ENCODE results near the gene BEND5.

The BEND5 gene

DNA sequence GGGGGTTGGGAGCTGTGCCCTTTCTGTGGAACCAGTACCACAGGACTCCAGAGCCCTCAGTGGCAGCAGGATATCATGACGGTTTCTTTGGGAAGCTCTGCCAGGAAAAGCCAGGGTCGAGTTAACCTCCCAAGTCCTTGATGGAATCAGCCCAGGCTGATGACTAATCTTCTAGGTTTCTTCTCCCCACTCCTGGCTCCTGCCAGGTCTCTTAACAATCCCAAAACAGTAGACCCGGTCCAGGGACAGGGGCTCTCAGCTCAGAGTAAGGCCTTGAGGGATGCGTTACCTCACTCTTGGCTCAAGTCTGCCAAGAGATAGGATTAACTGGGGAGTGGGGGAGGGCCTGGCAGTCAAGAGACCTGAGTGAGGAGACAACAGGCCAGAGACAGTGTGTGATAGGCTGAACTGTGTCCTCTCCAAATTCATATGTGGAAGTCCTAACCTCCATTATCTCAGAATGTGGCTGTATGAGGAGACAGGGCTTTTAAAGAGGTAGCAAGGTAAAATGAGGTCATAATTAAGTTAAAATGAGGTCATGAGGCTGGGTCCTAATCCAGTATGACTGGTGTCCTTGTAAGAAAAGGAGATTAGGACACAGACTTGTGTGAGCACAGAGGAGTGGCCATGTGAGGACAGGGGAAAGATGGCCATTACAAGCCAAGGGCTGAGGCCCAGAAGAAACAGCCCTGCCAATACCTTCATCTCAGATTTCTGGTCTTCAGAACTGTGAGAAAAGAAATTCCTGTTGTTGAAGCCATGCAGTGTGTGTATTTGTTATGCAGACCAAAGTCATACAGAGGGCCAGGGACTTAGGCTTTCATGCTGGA is 95.0 kb downstream of the BEND5 start:
- Histone ChIP-seq H3K4me3 (ENCODE audit: low read depth, low read length) (no peak overlapping the region), H3K9ac (ENCODE audit: low read depth, low read length) (no peak overlapping the region), H3K4me1 (ENCODE audit: control insufficient read depth, insufficient read depth, low read length) (peaks cover 6% of the 10 kb centered on the region; the same call in 1 of the 2 replicates), H3K9me3 (ENCODE audit: control insufficient read depth, insufficient read depth, low read length) (no peaks in the 10 kb centered on the region), H3K27me3 (ENCODE audit: control insufficient read depth, insufficient read depth, low read length) (no peaks in the 10 kb centered on the region), H3K27ac (ENCODE audit: low read depth, low read length) (no peak overlapping the region), H3K36me3 (ENCODE audit: control insufficient read depth, insufficient read depth, low read length) (no peaks in the 10 kb centered on the region)

- H3K27me3 ChIP-seq (ENCODE audit: control insufficient read depth, insufficient read depth, low read length): no peaks in the 10 kb centered on the region
- no peaks in the 10 kb centered on the region for H3K9me3 ChIP-seq (ENCODE audit: control insufficient read depth, insufficient read depth, low read length)
- no peaks in the 10 kb centered on the region for H3K36me3 ChIP-seq (ENCODE audit: control insufficient read depth, insufficient read depth, low read length)
- no peak overlapping the region for H3K4me3 ChIP-seq (ENCODE audit: low read depth, low read length)
- H3K4me1 ChIP-seq (ENCODE audit: control insufficient read depth, insufficient read depth, low read length): peaks cover 6% of the 10 kb centered on the region; the same call in 1 of the 2 replicates
- H3K9ac ChIP-seq (ENCODE audit: low read depth, low read length): no peak overlapping the region
- H3K27ac ChIP-seq (ENCODE audit: low read depth, low read length): no peak overlapping the region
These were observed 96.2 kb downstream of the BEND5 start for GRCh38 chr1:48680411-48681035.

DNA sequence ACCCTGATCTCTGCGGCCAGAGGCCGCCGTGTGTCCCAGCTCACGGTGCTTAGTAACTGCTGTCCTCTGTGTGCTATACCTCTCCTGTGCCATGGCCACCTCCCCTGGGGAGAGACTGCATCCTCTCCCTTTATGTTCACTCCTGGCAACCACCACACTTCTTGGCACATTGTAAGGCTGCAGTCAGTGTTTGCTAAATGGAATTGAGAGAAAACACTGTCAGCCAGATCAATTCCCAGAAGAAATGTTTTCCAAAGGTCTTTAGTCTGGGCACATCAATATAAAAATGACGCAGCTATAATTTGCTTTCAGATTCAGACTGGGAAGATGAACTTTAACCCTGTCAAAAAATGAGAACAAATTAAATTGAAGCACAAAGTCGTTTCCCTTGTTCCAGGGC is 96.8 kb downstream of the BEND5 start:
- Histone ChIP-seq H3K4me1 (ENCODE audit: control insufficient read depth, insufficient read depth, low read length) (peaks cover 6% of the 10 kb centered on the region; the same call in 1 of the 2 replicates), H3K36me3 (ENCODE audit: control insufficient read depth, insufficient read depth, low read length) (no peaks in the 10 kb centered on the region), H3K9me3 (ENCODE audit: control insufficient read depth, insufficient read depth, low read length) (no peaks in the 10 kb centered on the region), H3K27ac (ENCODE audit: low read depth, low read length) (no peak overlapping the region), H3K4me3 (ENCODE audit: low read depth, low read length) (no peak overlapping the region), H3K9ac (ENCODE audit: low read depth, low read length) (no peak overlapping the region), H3K27me3 (ENCODE audit: control insufficient read depth, insufficient read depth, low read length) (no peaks in the 10 kb centered on the region)

- Histone ChIP-seq H3K9me3 (ENCODE audit: control insufficient read depth, insufficient read depth, low read length) (no peaks in the 10 kb centered on the region), H3K36me3 (ENCODE audit: control insufficient read depth, insufficient read depth, low read length) (no peaks in the 10 kb centered on the region), H3K27ac (ENCODE audit: low read depth, low read length) (no peak overlapping the region), H3K4me3 (ENCODE audit: low read depth, low read length) (no peak overlapping the region), H3K27me3 (ENCODE audit: control insufficient read depth, insufficient read depth, low read length) (no peaks in the 10 kb centered on the region), H3K9ac (ENCODE audit: low read depth, low read length) (no peak overlapping the region), H3K4me1 (ENCODE audit: control insufficient read depth, insufficient read depth, low read length) (peaks cover 9% of the 10 kb centered on the region; the same call in 1 of the 2 replicates)
These were observed 97.8 kb downstream of the BEND5 start for GRCh38 chr1:48678710-48679505.
